SK-N-MC (cell line): ENCODE results near the gene TANC1.

Experiments
- EZH2 ChIP-seq: fragments of 200-600 bp; sonication (generic); IDR thresholded peaks from one replicate; pipeline ENCODE4 v1.6.1; 2017; ENCODE audit warnings: antibody characterized with exemption
- FOXP2 ChIP-seq: optimal IDR thresholded peaks from 2 replicates; pipeline ENCODE3; 2011; ENCODE audit warnings: mild to moderate bottlenecking, moderate library complexity; ENCODE audit not compliant: insufficient read depth; ENCODE audit errors: extremely low read length, control extremely low read depth
- POLR2AphosphoS5 ChIP-seq: IDR thresholded peaks from 2 replicates; pipeline ENCODE4 v1.6.1; 2012; ENCODE audit warnings: mild to moderate bottlenecking, low read depth, low read length, borderline replicate concordance

GRCh38 chr2:159010340-159010739 is 41.9 kb downstream of the TANC1 start:
- TF ChIP-seq POLR2AphosphoS5 (no peak), EZH2 (no peak), FOXP2 (no peak)
